ENCODE data around the gene ENPP7.
"Not testable (repeated sequence)": the region's sequence is repeated elsewhere in the genome, so short reads cannot be mapped to it uniquely, and the experiment has no call there.

The ENPP7 gene

DNA sequence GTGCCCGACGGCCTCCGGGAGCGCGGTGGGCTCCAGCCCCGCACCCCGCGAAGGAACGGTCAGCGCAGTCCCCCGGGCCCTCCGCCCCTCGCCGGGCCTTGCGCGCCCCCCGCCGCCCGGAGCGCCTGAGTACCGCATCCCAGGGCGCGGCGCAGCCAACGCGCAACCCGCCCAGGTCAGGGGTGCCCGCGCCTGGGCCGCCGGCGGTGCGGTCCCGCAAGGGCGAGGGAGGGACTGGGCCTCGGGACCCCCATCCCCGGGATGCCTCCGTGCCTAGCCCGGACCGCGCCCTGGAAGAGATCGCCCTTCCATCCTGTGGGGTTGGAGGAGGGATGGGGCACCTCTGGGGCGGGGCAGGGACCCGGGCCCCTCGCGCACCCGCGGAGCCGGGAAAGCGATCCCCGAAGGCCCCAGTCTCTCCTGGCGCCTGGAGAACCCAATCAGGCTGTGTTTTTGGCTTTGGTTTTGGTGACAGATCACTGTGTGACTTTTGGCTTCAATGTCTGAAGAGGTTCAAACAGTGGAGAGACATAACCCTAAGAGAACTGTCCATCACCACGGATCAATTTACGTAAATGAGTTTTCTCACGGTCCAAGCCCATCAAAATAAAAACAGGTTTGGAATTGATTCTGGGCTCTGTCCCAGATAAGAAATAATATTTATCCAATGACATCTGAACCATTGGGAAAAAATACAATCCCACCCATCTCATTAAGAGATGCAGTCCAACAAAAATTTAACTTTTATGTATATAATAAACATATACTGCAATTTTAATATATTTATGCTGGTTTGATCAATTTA lies 17.8 kb downstream of the ENPP7 start:
- in situ Hi-C loops (cut with MboI; ENCODE audit: low sequenced_read_pairs) = no loop called here

DNA sequence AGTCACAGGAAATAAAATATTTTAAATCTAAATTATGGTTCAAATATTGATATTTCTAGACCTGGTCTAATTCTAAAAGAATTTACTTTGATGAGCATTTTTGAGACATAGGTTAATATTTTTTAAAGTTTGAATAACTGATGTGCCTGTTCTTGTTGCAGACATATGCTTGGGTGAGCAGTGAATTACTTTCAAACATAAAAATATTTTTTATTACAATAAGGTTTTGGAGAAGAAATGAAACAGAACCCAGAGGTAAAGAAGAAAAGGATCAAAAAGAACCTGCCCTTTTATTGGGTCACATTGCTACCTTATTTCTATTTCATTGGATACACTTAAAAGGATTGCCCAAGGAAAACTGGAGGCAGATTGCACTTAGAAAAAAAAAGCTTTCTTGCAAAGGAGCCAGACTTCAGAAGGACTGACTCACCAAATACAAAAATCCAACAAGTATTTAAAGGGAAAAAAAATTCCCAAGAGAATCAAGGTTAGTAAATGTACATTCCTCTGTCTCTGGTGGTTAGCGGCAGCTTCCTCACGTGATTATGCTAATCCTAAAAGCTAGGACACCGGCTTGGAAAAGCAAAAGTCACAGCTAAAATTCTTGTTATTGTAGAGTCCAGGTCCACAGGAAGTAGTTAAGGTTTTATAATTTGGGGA lies 18.5 kb downstream of the ENPP7 start:
- in situ Hi-C loops (cut with MboI; ENCODE audit: low sequenced_read_pairs) = no loop called here

DNA sequence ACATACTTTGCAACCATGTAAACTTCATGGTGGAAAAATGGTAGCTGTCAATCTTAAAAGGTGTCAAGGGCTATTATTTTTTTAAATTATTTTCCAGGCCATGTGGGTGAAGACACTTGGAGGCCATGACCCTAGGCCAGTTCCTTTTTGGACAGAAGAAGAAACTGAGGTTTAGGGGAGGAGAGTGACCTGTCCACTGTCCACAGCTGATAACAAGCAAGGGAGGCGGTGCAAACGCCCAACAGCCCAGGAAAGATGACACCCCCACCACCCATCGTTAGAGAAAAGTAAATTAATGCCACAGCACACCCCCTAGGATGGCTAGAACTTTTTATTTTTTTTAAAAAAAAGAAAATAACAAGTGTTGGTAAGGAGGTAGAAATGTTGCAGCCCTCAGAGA lies 19.2 kb downstream of the ENPP7 start:
- in situ Hi-C loops (cut with MboI; ENCODE audit: low sequenced_read_pairs) = no loop called here

DNA sequence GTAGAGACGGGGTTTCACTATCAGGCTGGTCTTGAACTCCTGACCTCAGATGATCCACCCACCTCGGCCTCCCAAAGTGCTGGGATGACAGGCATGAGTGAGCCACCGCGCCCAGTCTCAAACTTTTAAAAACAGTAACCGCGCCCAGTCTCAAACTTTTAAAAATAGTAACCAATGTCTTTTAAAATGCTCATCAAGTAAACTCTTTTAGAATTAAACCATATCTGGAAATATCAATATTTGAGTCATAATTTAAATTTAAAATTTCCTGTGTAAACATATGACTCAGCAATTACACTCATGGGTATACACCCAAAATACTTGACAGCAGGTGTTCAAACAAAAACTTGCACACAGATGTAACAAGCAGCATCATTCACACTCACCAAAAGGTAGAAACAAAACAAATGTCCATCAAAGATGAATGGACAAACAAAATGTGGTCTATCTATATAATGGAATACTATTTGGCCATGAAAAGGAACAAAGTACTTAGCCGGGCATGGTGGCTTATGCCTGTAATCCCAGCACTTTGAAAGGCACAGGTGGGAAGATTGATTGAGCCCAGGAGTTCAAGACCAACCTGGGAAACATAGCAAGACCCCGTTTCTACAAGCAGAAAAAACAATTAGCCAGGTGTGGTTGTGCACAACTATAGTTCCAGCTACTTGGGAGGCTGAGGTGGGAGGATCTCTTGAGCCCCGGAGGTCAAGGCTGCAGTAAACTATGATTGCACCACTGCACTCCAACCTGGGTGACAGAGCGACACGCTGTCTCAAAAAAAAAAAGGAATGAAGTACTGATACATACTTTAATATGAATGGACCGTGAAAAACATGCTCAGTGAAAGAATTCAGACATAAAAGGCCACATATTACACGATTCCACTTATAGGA lies 20.2 kb downstream of the ENPP7 start:
- in situ Hi-C loops (cut with MboI; ENCODE audit: low sequenced_read_pairs) = no loop called here

DNA sequence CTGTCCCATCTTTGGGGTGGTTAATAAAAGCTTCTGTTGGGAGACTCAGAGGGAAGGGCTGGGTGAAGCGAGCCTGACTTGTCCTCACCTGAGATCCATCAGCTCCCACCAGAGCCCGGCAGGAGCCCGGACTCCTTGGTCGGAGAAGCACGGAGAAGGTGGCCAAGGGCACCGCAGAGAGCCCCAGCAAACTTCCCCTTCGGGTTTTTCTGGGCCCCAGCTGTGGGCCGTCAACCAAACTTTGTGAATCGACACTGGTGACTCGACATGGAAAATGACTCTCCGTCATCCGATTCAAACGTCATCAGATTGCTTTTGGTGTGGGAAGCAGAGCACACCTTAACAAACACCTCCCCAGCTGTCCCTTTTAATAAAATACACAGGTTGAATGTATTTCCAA lies 21.4 kb downstream of the ENPP7 start:
- in situ Hi-C loops (cut with MboI; ENCODE audit: low sequenced_read_pairs) = no loop called here

DNA sequence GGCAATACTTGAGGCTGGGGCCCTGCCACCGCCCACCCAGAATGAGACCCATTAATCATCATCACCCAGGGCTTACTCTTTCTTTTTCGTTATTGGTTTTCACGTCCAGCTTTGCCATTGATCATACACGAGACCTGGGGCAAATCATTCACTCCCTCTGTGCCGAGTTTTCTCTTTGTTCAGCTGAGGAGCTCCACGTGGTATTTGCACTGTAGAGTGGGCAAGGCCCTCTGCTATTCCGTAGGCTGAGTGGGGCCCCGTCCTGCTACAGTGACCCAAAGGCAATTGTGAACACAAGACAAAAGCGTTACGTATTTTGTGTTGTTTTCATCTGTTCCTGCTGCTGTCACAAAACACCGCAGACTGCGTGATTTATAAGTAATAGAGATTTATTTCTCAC lies 23.6 kb downstream of the ENPP7 start:
- in situ Hi-C loops (cut with MboI; ENCODE audit: low sequenced_read_pairs) = no loop called here

- in situ Hi-C loops (cut with MboI; ENCODE audit: low sequenced_read_pairs) = not testable (repeated sequence)
Measured at GRCh38 chr17:79754903-79755302, 24.2 kb downstream of the ENPP7 start.

- in situ Hi-C loops (cut with MboI; ENCODE audit: low sequenced_read_pairs) = no loop called here
Measured at GRCh38 chr17:79755591-79755990, 24.8 kb downstream of the ENPP7 start.

- in situ Hi-C loops (cut with MboI; ENCODE audit: low sequenced_read_pairs) = no loop called here
Measured at GRCh38 chr17:79757140-79757745, 26.5 kb downstream of the ENPP7 start.

- in situ Hi-C loops (cut with MboI; ENCODE audit: low sequenced_read_pairs) = no loop called here
Measured at GRCh38 chr17:79758271-79758670, 27.5 kb downstream of the ENPP7 start.

- in situ Hi-C loops (cut with MboI; ENCODE audit: low sequenced_read_pairs) = no loop called here
Measured at GRCh38 chr17:79760197-79760906, 29.6 kb downstream of the ENPP7 start.

DNA sequence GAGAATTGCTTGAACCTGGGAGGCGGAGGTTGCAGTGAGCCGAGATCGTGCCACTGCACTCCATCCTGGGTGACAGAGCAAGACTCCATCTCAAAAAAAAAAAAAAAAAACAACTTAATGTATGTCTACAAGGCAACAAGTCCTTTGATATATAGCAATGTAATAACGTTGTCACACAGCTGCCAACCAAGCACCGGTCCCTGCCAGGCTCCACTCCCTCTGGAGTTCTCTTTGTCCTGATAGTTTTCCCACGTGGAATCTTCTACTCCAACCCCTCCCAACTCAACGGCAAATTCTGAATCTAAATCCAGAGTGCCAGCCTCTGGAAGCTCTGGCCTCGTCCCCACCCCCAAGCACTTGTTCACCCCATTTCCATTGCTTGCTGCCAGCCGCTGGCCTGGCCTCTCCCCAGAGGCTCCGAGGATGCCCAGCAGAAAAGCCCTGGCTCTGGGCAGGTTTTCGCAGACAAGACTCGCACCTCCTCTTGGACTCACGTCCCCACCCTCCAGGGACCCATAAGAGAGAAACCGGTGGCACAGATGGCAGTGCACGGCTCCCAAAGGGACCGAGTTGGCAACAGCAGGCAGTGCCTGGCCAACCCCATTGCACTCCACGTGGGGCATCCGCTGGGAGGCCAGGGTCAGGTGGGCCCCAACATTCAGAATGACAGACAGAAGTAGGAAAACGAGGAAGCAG lies 31.3 kb downstream of the ENPP7 start:
- in situ Hi-C loops (cut with MboI; ENCODE audit: low sequenced_read_pairs) = no loop called here

GRCh38 chr17:79765708-79766107 lies 35.0 kb downstream of the ENPP7 start:
- in situ Hi-C loops (cut with MboI; ENCODE audit: low sequenced_read_pairs) = no loop called here

DNA sequence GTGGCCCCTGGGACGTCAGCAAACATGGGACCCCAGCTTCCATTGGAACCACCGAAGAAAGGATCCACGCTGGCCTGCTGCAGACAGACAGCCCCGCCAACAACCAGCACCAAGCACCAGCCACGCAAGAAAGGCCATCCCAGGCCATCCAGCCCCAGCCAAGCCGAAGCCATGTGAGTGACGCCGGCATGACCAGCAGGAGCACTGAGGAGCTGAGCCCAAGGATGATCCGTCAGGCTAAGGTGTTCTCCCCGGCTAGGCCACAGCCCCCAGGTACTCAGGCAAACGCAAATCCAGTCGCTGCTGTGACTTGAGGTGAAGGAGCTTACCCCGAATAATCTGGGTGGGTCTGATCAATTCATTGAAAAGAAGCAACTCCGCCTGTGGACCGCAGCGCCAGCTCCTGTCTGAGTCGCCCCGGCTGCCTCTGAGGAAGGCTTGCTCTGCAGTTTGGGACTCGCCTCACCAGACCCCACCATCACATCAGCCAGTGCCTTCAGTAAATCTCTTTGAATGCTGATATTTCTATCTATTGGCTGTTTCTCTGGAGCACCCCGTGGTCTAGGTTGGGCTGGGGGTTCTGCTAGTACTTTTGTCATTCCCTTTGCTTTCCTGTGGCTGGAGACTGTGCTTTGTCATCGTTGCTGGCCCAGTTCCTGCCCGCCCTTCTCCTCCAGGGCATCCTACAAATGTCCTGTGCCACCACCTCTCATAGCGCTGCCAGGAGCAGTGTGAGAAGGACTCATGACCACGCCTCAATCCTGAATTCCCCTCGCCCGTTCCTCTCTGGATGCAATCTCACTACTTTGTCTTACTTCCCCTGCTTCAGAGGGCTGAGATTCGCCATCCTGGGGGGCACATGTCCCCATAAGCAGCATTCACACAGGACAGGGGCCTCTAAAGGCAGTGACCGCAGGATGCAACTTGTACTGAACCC lies 39.1 kb downstream of the ENPP7 start:
- in situ Hi-C loops (cut with MboI; ENCODE audit: low sequenced_read_pairs) = no loop called here

- in situ Hi-C loops (cut with MboI; ENCODE audit: low sequenced_read_pairs) = no loop called here
Measured at GRCh38 chr17:79771276-79771675, 40.5 kb downstream of the ENPP7 start.

DNA sequence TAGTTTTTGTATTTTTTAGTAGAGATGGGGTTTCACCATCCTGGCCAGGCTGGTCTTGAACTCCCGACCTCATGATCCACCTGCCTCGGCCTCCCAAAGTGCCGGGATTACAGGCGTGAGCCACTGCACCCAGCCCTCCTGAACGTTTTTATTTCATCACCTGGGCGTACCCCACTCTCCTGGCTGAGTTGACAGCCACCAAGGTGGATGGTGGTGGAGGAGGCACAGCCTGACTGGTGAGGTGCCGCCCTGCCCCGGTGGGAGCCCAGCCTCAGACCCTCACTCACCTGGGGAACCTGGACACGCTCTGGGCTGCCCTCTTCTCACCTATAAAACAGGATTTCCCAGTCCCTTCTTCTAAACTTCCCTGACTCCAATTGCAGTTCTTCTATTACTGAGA lies 42.0 kb downstream of the ENPP7 start:
- in situ Hi-C loops (cut with MboI; ENCODE audit: low sequenced_read_pairs) = not testable (repeated sequence)

GRCh38 chr17:79774561-79774975 lies 43.8 kb downstream of the ENPP7 start:
- in situ Hi-C loops (cut with MboI; ENCODE audit: low sequenced_read_pairs) = no loop called here

DNA sequence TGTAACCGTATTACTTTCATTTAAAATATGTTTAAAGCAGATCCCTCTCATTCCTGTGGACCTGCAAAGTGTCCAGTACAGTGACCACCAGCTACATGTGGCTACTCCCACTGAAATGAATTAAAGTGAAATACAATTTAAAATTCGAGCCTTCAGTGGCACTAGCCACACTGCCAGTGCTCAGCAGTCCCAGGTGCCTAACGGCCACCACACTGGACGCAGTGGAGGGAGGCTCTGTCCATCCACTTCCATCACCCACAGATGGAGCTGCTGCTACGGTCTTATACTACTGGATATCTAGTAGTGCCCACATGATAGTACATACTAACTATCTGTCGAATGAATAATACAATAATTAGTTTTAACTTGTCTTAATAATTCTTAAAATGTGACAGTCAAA lies 44.9 kb downstream of the ENPP7 start:
- in situ Hi-C loops (cut with MboI; ENCODE audit: low sequenced_read_pairs) = no loop called here
